WTC11 (cell line): ENCODE data around the gene OR10A6. TPM values are rescaled to one million over a fixed set of nuclear protein-coding genes. Genes with fewer than 3 reads are reported as not detected.

Experiments used
- ATAC-seq: fragments of 200-7000 bp; cut with Tn5 transposase; 2 replicates; pipeline ENCODE4 v1.10.0; 2021; ENCODE audit warnings: mild to moderate bottlenecking, moderate library complexity
- CTCF ChIA-PET: fragments of 300-600 bp; sonication (Branson Sonifier 250); formaldehyde crosslinking; loops from one replicate; lab custom pipeline; 2021; ENCODE audit warnings: antibody characterized with exemption; lab: Charles Lee
- POLR2A ChIA-PET: fragments of 350-600 bp; sonication (Branson Sonifier 250); formaldehyde crosslinking; loops from one replicate; lab custom pipeline; 2021; ENCODE audit warnings: antibody characterized with exemption; lab: Charles Lee
- DNase-seq: peaks from one replicate; pipeline ENCODE4 v3.0.0; 2021; ENCODE audit warnings: low spot score
- H3K27ac Mint-ChIP-seq: 2 replicates; pipeline ENCODE4 v1.8.0; 2021; ENCODE audit warnings: mixed read lengths
- H3K27me3 Mint-ChIP-seq: 2 replicates; pipeline ENCODE4 v1.8.0; 2021; ENCODE audit warnings: low read depth, mild to moderate bottlenecking, moderate library complexity, mixed read lengths
- H3K36me3 Mint-ChIP-seq: 2 replicates; pipeline ENCODE4 v1.8.0; 2021; ENCODE audit warnings: mixed read lengths
- H3K4me1 Mint-ChIP-seq: 2 replicates; pipeline ENCODE4 v1.8.0; 2022; ENCODE audit warnings: mixed read lengths
- H3K4me3 Mint-ChIP-seq: 2 replicates; pipeline ENCODE4 v1.8.0; 2021; ENCODE audit warnings: mild to moderate bottlenecking, moderate library complexity, mixed read lengths
- H3K9me3 Mint-ChIP-seq: 2 replicates; pipeline ENCODE4 v1.8.0; 2021; ENCODE audit warnings: mixed read lengths
- CREM ChIP-seq: sonication (generic); formaldehyde crosslinking; IDR thresholded peaks from 2 replicates; pipeline ENCODE4 v1.8.1; 2022; ENCODE audit warnings: mild to moderate bottlenecking, missing genetic modification reagents, moderate library complexity
- E2F1 ChIP-seq: sonication (generic); formaldehyde crosslinking; IDR thresholded peaks from 2 replicates; pipeline ENCODE4 v1.8.0; 2022; ENCODE audit warnings: mild to moderate bottlenecking, missing genetic modification reagents
- GABPB1 ChIP-seq: sonication (generic); formaldehyde crosslinking; IDR thresholded peaks from 2 replicates; pipeline ENCODE4 v1.8.1; 2023; ENCODE audit warnings: mild to moderate bottlenecking, missing genetic modification reagents
- GRHL2 ChIP-seq: fragments of 250-450 bp; sonication (Bioruptor Pico); IDR thresholded peaks from 2 replicates; pipeline ENCODE4 v1.8.0; 2022; ENCODE audit warnings: mild to moderate bottlenecking, moderate library complexity; ENCODE audit not compliant: insufficient replicate concordance, severe bottlenecking
- HMGA2 ChIP-seq: fragments of 250-450 bp; sonication (Bioruptor Pico); IDR thresholded peaks from 2 replicates; pipeline ENCODE4 v1.4.0; 2021; ENCODE audit warnings: mild to moderate bottlenecking, moderate library complexity
- HMGXB4 ChIP-seq: sonication (generic); formaldehyde crosslinking; IDR thresholded peaks from 2 replicates; pipeline ENCODE4 v1.8.1; 2023; ENCODE audit warnings: mild to moderate bottlenecking, moderate library complexity, missing genetic modification reagents
- JAZF1 ChIP-seq: fragments of 250-450 bp; sonication (Bioruptor Pico); IDR thresholded peaks from 2 replicates; pipeline ENCODE4 v1.9.0; 2021; ENCODE audit warnings: moderate library complexity, mild to moderate bottlenecking, inconsistent platforms
- MLX ChIP-seq: sonication (generic); formaldehyde crosslinking; IDR thresholded peaks from 2 replicates; pipeline ENCODE4 v1.8.1; 2023; ENCODE audit warnings: mild to moderate bottlenecking, missing genetic modification reagents, moderate library complexity
- NFATC4 ChIP-seq: fragments of 250-450 bp; sonication (Bioruptor Pico); IDR thresholded peaks from 2 replicates; pipeline ENCODE4 v1.9.0; 2021; ENCODE audit warnings: mild to moderate bottlenecking
- NFYB ChIP-seq: sonication (generic); formaldehyde crosslinking; conservative IDR thresholded peaks from 2 replicates; pipeline ENCODE4 v1.8.0; 2022; ENCODE audit warnings: low read depth, missing genetic modification reagents
- PREB ChIP-seq: sonication (generic); formaldehyde crosslinking; IDR thresholded peaks from 2 replicates; pipeline ENCODE4 v1.8.1; 2022; ENCODE audit warnings: mild to moderate bottlenecking, missing genetic modification reagents, moderate library complexity, borderline replicate concordance
- STAT6 ChIP-seq: sonication (generic); formaldehyde crosslinking; conservative IDR thresholded peaks from 2 replicates; pipeline ENCODE4 v1.8.1; 2023; ENCODE audit warnings: mild to moderate bottlenecking, low read depth, missing genetic modification reagents, moderate library complexity
- ZNF138 ChIP-seq: sonication (generic); formaldehyde crosslinking; conservative IDR thresholded peaks from 2 replicates; pipeline ENCODE4 v1.8.1; 2022; ENCODE audit warnings: mild to moderate bottlenecking, moderate library complexity, missing genetic modification reagents
- ZNF232 ChIP-seq: sonication (generic); formaldehyde crosslinking; IDR thresholded peaks from 2 replicates; pipeline ENCODE4 v1.8.0; 2022; ENCODE audit warnings: mild to moderate bottlenecking, missing genetic modification reagents
- ZNF281 ChIP-seq: sonication (generic); formaldehyde crosslinking; IDR thresholded peaks from 2 replicates; pipeline ENCODE4 v1.8.0; 2023; ENCODE audit warnings: mild to moderate bottlenecking, missing genetic modification reagents
- ZNF317 ChIP-seq: sonication (generic); formaldehyde crosslinking; IDR thresholded peaks from 2 replicates; pipeline ENCODE4 v1.8.1; 2023; ENCODE audit warnings: low read depth, mild to moderate bottlenecking, moderate library complexity, missing genetic modification reagents, borderline replicate concordance
- total RNA-seq: library from RNA; stranded (reverse); gene quantifications from 3 replicates; pipeline ENCODE4 v1.2.3, GENCODE V29; 2021

Gene OR10A6
- total RNA-seq, 1 experiment from 2014 or later: not detected

- H3K4me1 Mint-ChIP-seq: peaks cover 6% of the 10 kb centered on the region; the same call in 1 of the 2 replicates
- no peaks in the 10 kb centered on the region for H3K36me3 Mint-ChIP-seq
- ChIA-PET CTCF (interaction anchor here (1.2 kb wide), 1 partner anchor 51 kb away, joined by 3 read pairs; the partner anchor contains the start of gene EIF3F), POLR2A (interaction anchor here (0.6 kb wide), 1 partner anchor 32 kb away, joined by 4 read pairs; no protein-coding TSS in a partner anchor)
- H3K27ac Mint-ChIP-seq: no peak overlapping the region
- ATAC-seq (no peak), DNase-seq (no peak)
- H3K27me3 Mint-ChIP-seq: no peaks in the 10 kb centered on the region
- H3K4me3 Mint-ChIP-seq: no peak overlapping the region
- TF ChIP-seq MLX (CRISPR knock-in tag): no peak
- no peak for TF ChIP-seq HMGA2 (CRISPR knock-in tag)
- no peak for TF ChIP-seq GRHL2 (CRISPR knock-in tag)
- H3K9me3 Mint-ChIP-seq: peaks cover 7% of the 10 kb centered on the region
These were observed 5.5 kb upstream of the OR10A6 start for GRCh38 chr11:7936615-7937014.

- Mint-ChIP-seq H3K36me3 (peaks cover 8% of the 10 kb centered on the region), H3K27me3 (no peaks in the 10 kb centered on the region), H3K9me3 (peaks cover 7% of the 10 kb centered on the region), H3K27ac (no peak overlapping the region), H3K4me1 (peaks cover 2% of the 10 kb centered on the region; the same call in 1 of the 2 replicates), H3K4me3 (no peak overlapping the region)
- ChIA-PET POLR2A (no interaction called here), CTCF (no interaction called here)
- TF ChIP-seq JAZF1 (CRISPR knock-in tag) (no peak), GABPB1 (CRISPR knock-in tag) (no peak), ZNF317 (CRISPR knock-in tag) (no peak), ZNF281 (CRISPR knock-in tag) (no peak), E2F1 (no peak), ZNF138 (CRISPR knock-in tag) (no peak), NFATC4 (no peak), STAT6 (no peak), ZNF232 (CRISPR knock-in tag) (no peak), NFYB (CRISPR knock-in tag) (no peak), PREB (no peak), CREM (no peak), HMGA2 (CRISPR knock-in tag) (no peak), HMGXB4 (CRISPR knock-in tag) (no peak)
- no peak for ATAC-seq
- no peak for DNase-seq
These were observed 3.4 kb downstream of the OR10A6 start for GRCh38 chr11:7927635-7928034.
